HG02870 (cell line): ENCODE data around the gene SPACA6.

Experiments used
- ATAC-seq: cut with Tn5 transposase; IDR thresholded peaks from one replicate; pipeline ENCODE4 v1.9.1; 2021; ENCODE audit warnings: mild to moderate bottlenecking, moderate library complexity; ENCODE audit not compliant: unreplicated experiment

Gene SPACA6

GRCh38 chr19:51703575-51704515, 10.7 kb downstream of the SPACA6 start:
- peak; percentile 79 for ATAC-seq

GRCh38 chr19:51704626-51705025, 11.5 kb downstream of the SPACA6 start:
- ATAC-seq, result no peak

GRCh38 chr19:51706296-51706695, 13.2 kb downstream of the SPACA6 start:
- ATAC-seq, result no peak

GRCh38 chr19:51706885-51707284, 13.8 kb downstream of the SPACA6 start:
- ATAC-seq, result no peak

- no peak for ATAC-seq
Measured at GRCh38 chr19:51708811-51709210, 15.7 kb downstream of the SPACA6 start.

- no peak for ATAC-seq
Measured at GRCh38 chr19:51709575-51709974, 16.4 kb downstream of the SPACA6 start.

GRCh38 chr19:51710163-51710562, 17.0 kb downstream of the SPACA6 start:
- no peak for ATAC-seq

GRCh38 chr19:51711702-51712101, 18.6 kb downstream of the SPACA6 start:
- no peak for ATAC-seq

GRCh38 chr19:51712461-51713081, 19.4 kb downstream of the SPACA6 start:
- no peak for ATAC-seq

GRCh38 chr19:51713319-51714285, 20.5 kb downstream of the SPACA6 start:
- ATAC-seq, result no peak

- no peak for ATAC-seq
Measured at GRCh38 chr19:51714848-51715247, 21.7 kb downstream of the SPACA6 start.

GRCh38 chr19:51715850-51716249, 22.7 kb downstream of the SPACA6 start:
- no peak for ATAC-seq

GRCh38 chr19:51716925-51717324, 23.8 kb downstream of the SPACA6 start:
- ATAC-seq, result no peak

- no peak for ATAC-seq
Measured at GRCh38 chr19:51719251-51719988, 26.3 kb downstream of the SPACA6 start.

GRCh38 chr19:51721905-51722304, 28.8 kb downstream of the SPACA6 start:
- ATAC-seq, result no peak

GRCh38 chr19:51722492-51722891, 29.4 kb downstream of the SPACA6 start:
- no peak for ATAC-seq

GRCh38 chr19:51724543-51724942, 31.4 kb downstream of the SPACA6 start:
- ATAC-seq, result no peak

GRCh38 chr19:51726049-51726448, 32.9 kb downstream of the SPACA6 start:
- ATAC-seq, result no peak

GRCh38 chr19:51727349-51727880, 34.3 kb downstream of the SPACA6 start:
- no peak for ATAC-seq

GRCh38 chr19:51729781-51730180, 36.7 kb downstream of the SPACA6 start:
- no peak for ATAC-seq
